HL-60 (cell line): ENCODE results near the gene GRIK5.
A peak's percentile ranks its signal among the peaks of the same experiment; 100 is the strongest.

Experiments used
- DNase-seq, 2 experiments: peaks; one replicate each; pipeline ENCODE4 v3.0.0-alpha.2; 2010 to 2020; ENCODE audit warnings: low read depth in 1 of 2, low spot score in 1 of 2
- H3K27ac ChIP-seq: fragments of 250-450 bp; sonication (Bioruptor Pico); replicated peaks from 2 replicates; pipeline ENCODE4 v1.5.1; 2020; ENCODE audit warnings: mild to moderate bottlenecking, moderate library complexity
- H3K27me3 ChIP-seq: fragments of 250-450 bp; sonication (Bioruptor Pico); 2 replicates; pipeline ENCODE4 v1.5.1; 2021; ENCODE audit warnings: mild to moderate bottlenecking, moderate library complexity; ENCODE audit not compliant: insufficient read depth, poor library complexity, severe bottlenecking
- H3K4me3 ChIP-seq: replicated peaks from 2 replicates; pipeline ENCODE4 v1.5.1; 2011; ENCODE audit warnings: mild to moderate bottlenecking, control low read depth, low read length; ENCODE audit not compliant: insufficient read depth
- GABPA ChIP-seq: IDR thresholded peaks from 2 replicates; pipeline ENCODE4 v1.6.1; 2012; ENCODE audit warnings: low read depth
- POLR2AphosphoS5 ChIP-seq: IDR thresholded peaks from 2 replicates; pipeline ENCODE4 v1.6.1; 2012; ENCODE audit warnings: low read depth
- SPI1 ChIP-seq: IDR thresholded peaks from 2 replicates; pipeline ENCODE4 v1.6.1; 2012; ENCODE audit warnings: low read depth, mild to moderate bottlenecking, borderline replicate concordance
- TF ChIP-seq, protein P1 (sequence below): IDR thresholded peaks from one replicate; pipeline ENCODE4 v1.5.1; 2011; ENCODE audit warnings: low read length, control low read depth, inconsistent platforms; ENCODE audit not compliant: insufficient read depth
- TF ChIP-seq, protein P2 (sequence below): IDR thresholded peaks from 2 replicates; pipeline ENCODE4 v1.6.1; 2012; ENCODE audit warnings: low read depth; ENCODE audit not compliant: insufficient replicate concordance

The GRIK5 gene

DNA sequence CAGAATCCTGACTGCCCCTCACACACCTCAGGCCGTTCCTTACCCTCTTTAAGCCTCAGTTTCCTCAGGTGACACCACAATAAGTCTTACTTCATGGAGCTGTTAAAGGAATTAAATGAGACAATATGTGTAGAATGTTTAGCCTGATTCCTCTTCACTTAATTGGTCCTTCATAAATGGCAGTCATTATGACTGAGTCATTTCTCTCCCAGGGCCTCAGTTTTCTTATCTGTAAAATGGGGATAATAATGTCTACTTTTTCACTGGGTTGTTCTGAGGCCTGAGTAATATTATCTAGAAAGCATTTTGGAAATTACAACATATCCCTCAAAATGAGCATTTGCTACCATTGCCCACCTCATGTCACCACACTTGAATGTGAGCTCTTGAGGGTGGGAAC, 40.7 kb upstream of the GRIK5 start:
- DNase-seq = no peak
- Histone ChIP-seq H3K4me3 (no peak overlapping the region), H3K27ac (no peak overlapping the region), H3K27me3 (no peaks in the 10 kb centered on the region)
- TF ChIP-seq, protein P1, sequence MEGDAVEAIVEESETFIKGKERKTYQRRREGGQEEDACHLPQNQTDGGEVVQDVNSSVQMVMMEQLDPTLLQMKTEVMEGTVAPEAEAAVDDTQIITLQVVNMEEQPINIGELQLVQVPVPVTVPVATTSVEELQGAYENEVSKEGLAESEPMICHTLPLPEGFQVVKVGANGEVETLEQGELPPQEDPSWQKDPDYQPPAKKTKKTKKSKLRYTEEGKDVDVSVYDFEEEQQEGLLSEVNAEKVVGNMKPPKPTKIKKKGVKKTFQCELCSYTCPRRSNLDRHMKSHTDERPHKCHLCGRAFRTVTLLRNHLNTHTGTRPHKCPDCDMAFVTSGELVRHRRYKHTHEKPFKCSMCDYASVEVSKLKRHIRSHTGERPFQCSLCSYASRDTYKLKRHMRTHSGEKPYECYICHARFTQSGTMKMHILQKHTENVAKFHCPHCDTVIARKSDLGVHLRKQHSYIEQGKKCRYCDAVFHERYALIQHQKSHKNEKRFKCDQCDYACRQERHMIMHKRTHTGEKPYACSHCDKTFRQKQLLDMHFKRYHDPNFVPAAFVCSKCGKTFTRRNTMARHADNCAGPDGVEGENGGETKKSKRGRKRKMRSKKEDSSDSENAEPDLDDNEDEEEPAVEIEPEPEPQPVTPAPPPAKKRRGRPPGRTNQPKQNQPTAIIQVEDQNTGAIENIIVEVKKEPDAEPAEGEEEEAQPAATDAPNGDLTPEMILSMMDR = no peak
- TF ChIP-seq, protein P2, sequence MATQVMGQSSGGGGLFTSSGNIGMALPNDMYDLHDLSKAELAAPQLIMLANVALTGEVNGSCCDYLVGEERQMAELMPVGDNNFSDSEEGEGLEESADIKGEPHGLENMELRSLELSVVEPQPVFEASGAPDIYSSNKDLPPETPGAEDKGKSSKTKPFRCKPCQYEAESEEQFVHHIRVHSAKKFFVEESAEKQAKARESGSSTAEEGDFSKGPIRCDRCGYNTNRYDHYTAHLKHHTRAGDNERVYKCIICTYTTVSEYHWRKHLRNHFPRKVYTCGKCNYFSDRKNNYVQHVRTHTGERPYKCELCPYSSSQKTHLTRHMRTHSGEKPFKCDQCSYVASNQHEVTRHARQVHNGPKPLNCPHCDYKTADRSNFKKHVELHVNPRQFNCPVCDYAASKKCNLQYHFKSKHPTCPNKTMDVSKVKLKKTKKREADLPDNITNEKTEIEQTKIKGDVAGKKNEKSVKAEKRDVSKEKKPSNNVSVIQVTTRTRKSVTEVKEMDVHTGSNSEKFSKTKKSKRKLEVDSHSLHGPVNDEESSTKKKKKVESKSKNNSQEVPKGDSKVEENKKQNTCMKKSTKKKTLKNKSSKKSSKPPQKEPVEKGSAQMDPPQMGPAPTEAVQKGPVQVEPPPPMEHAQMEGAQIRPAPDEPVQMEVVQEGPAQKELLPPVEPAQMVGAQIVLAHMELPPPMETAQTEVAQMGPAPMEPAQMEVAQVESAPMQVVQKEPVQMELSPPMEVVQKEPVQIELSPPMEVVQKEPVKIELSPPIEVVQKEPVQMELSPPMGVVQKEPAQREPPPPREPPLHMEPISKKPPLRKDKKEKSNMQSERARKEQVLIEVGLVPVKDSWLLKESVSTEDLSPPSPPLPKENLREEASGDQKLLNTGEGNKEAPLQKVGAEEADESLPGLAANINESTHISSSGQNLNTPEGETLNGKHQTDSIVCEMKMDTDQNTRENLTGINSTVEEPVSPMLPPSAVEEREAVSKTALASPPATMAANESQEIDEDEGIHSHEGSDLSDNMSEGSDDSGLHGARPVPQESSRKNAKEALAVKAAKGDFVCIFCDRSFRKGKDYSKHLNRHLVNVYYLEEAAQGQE = no peak
- TF ChIP-seq GABPA (no peak), SPI1 (no peak), POLR2AphosphoS5 (no peak)

DNA sequence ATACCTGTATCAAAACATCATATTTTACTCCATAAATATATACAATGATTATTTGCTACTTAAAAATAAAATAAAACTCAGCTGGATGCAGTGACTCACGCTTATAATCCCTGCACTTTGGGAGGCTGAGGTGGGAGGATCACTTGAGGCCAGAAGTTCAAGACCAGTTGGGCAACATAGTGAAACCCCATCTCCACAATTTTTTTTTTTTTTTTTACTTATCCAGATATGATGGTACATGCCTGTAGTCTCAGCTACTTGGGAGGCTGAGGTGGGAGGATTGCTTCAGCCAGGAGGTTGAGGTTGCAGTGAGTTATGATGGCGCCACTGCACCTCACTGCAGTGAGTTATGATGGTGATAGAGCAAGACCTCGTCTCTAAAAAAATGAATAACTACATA, 39.9 kb upstream of the GRIK5 start:
- TF ChIP-seq, protein P2 = no peak
- TF ChIP-seq SPI1 = no peak
- TF ChIP-seq, protein P1 = no peak
- TF ChIP-seq GABPA = no peak
- no peak for TF ChIP-seq POLR2AphosphoS5
- no peaks in the 10 kb centered on the region for H3K27me3 ChIP-seq
- DNase-seq = no peak
- H3K27ac ChIP-seq = no peak overlapping the region
- H3K4me3 ChIP-seq = no peak overlapping the region

DNA sequence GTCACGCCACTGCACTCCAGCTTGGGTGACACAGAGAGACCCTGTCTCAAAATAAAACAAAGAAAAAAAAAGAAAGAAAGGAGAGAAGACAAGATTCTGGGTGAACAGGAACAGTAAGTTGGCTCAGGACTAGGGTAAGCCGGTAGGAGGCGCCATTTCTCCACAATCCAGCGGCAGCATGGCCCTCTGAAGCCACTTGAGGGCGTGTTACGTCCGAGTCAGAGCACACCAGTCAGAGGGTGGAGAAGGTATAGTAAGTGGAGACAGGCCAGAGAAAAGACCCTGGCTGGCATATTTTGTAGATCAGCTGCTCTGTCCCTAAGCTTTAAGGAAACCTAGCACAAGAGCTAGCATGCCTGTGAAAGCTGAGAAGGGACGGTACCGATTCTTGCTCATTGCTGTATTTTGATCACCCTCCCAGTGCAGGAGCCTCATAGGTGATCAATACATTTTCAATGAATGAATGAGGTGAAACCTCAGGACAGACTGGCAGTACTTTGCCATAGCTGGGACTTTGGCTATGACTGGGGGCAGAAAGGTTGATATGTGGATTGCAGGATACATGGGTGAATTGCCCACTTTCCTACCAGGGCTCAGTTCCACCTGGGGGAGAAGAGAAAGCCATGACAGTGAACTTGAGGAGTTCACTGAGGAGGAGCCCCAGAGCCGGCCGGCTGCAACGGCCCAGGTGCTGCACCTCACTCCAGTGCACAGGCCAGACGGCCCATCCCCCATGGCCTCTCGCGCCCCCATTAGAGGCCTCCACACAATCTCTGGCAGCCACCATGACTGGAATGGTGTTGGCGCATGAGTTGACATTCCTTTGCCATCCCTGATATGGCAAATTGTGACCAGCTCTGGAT, 38.8 kb upstream of the GRIK5 start:
- Histone ChIP-seq H3K4me3 (no peak overlapping the region), H3K27ac (no peak overlapping the region), H3K27me3 (no peaks in the 10 kb centered on the region)
- no peak for TF ChIP-seq POLR2AphosphoS5
- TF ChIP-seq, protein P1 = peak; percentile 100
- peak; percentile 72 to 86 for DNase-seq

DNA sequence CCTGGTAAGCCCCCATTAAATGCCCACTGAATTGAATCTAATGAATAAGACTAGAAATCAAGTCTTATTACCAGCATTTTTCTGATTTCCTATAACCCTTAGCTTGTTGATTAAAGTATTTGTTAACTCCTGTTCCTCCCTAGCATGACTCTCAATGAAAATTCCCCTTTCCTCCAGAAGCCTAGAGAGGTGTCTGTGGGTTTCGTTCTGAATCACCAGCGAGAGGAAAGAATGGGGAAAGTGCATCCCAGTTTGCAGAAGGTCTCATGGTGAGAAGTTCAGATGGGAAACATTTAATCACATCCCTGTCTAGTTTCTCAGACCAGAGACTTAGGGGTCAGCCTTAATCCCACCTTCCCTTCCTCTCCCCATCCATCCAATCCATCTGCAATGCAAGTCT, 35.4 kb upstream of the GRIK5 start:
- no peaks in the 10 kb centered on the region for H3K27me3 ChIP-seq
- DNase-seq = no peak
- no peak overlapping the region for H3K27ac ChIP-seq
- H3K4me3 ChIP-seq = no peak overlapping the region
- TF ChIP-seq, protein P2 = no peak
- TF ChIP-seq SPI1 (no peak), GABPA (no peak), POLR2AphosphoS5 (no peak)
- TF ChIP-seq, protein P1 = no peak
